Upper lobe of left lung (tissue), 6 donors: ENCODE results near the gene SRY. TPM values are rescaled to one million over a fixed set of nuclear protein-coding genes. Genes with fewer than 3 reads are reported as not detected.
"Not testable (repeated sequence)": the region's sequence is repeated elsewhere in the genome, so short reads cannot be mapped to it uniquely, and the experiment has no call there.

Experiments used
- ATAC-seq, 2 donors: fragments of 200-7000 bp; cut with Tn5 transposase; one replicate each; pipeline ENCODE4 v1.9.1; 2022; ENCODE audit warnings: mild to moderate bottlenecking in 2 of 2, moderate library complexity in 2 of 2; ENCODE audit not compliant: low FRiP score in 2 of 2
- DNase-seq, 2 donors: peaks; one replicate each; pipeline ENCODE4 v3.0.0-alpha.2; 2019 to 2020
- H3K27ac ChIP-seq, 4 donors: fragments of 200-600 bp; sonication (generic); one replicate each; pipeline ENCODE4 v1.5.1; 2016 to 2019
- H3K27me3 ChIP-seq, 4 donors: fragments of 200-600 bp; sonication (generic); one replicate each; pipeline ENCODE4 v1.5.1; 2017 to 2019
- H3K36me3 ChIP-seq, 4 donors: fragments of 200-600 bp; sonication (generic); one replicate each; pipeline ENCODE4 v1.5.1; 2016 to 2019
- H3K4me1 ChIP-seq, 4 donors: fragments of 200-600 bp; sonication (generic); one replicate each; pipeline ENCODE4 v1.5.1; 2018 to 2019
- H3K4me3 ChIP-seq, 4 donors: fragments of 200-600 bp; sonication (generic); one replicate each; pipeline ENCODE4 v1.5.1; 2017 to 2019; ENCODE audit warnings: mild to moderate bottlenecking in 2 of 4, moderate library complexity in 1 of 4
- H3K9me3 ChIP-seq, 4 donors: fragments of 200-600 bp; sonication (generic); one replicate each; pipeline ENCODE4 v1.5.1; 2018 to 2019
- CTCF ChIP-seq, 6 experiments: fragments of 450-650 bp in 4 of 6; fragments of 200-600 bp in 2 of 6; sonication (generic) in 2 of 6; IDR thresholded peaks; one replicate each; pipeline ENCODE4 v1.5.1; 2016 to 2019; ENCODE audit warnings: antibody characterized with exemption in 6 of 6
- EP300 ChIP-seq, 4 donors: sonication (generic); formaldehyde crosslinking; IDR thresholded peaks; one replicate each; pipeline ENCODE4 v1.5.1; 2017; ENCODE audit warnings: antibody characterized with exemption in 4 of 4, control low read depth in 2 of 4
- POLR2A ChIP-seq, 4 donors: fragments of 450-650 bp; IDR thresholded peaks; one replicate each; pipeline ENCODE4 v1.5.1; 2016 to 2017; ENCODE audit warnings: antibody characterized with exemption in 4 of 4, mild to moderate bottlenecking in 2 of 4
- POLR2AphosphoS5 ChIP-seq, 2 donors: sonication (generic); formaldehyde crosslinking; IDR thresholded peaks; one replicate each; pipeline ENCODE4 v1.5.1; 2017; ENCODE audit warnings: antibody characterized with exemption in 2 of 2
- WGBS, 2 donors: methylation state at CpG; one replicate each; pipeline ENCODE4 v1.1.5; 2017 to 2018; 5-methylcytosine and 5-hydroxymethylcytosine counted together
- total RNA-seq, 6 donors: library from RNA; depleted of rRNA in 4 of 6; stranded (reverse); fragments of >200 nt in 4 of 6; gene quantifications; one replicate each; pipeline versions ENCODE4 v1.1.0 to v1.2.1, GENCODE V29; 2016 to 2021
- donor health status: DM: no; HTN: no; CAD: no; lungs with moderate emphysema.
- donor health status: DM: no; HTN: yes; CAD: no; lungs with severe emphysema.

The SRY gene
- not detected for total RNA-seq

GRCh38 chrY:2787600-2787999 is at the start of gene SRY:
Gene SRY (minus strand): TSS chrY:2787682. CDS start chrY:2787603, 79 bp downstream.
- Histone ChIP-seq H3K27me3 (no peaks in the 10 kb centered on the region), H3K9me3 (no peaks in the 10 kb centered on the region), H3K4me1 (no peaks in the 10 kb centered on the region), H3K36me3 (no peaks in the 10 kb centered on the region), H3K4me3 (peak within 1 kb of the TSS in 2 of 4 donors; percentile 30 to 34), H3K27ac (no peak within 1 kb of the TSS)
- DNase-seq, result no peak
- no peak for TF ChIP-seq EP300 (IDR thresholded peaks at IDR 0.05)
- no peak for TF ChIP-seq CTCF (IDR thresholded peaks at IDR 0.05)
- no peak for TF ChIP-seq POLR2AphosphoS5 (IDR thresholded peaks at IDR 0.05)
- TF ChIP-seq POLR2A (IDR thresholded peaks at IDR 0.05), result no peak
- ATAC-seq, result no peak
- 10% methylated on average over 9 of the region's 9 CpGs; no CpG with 5 or more reads in 1 of the 2 donors for WGBS, 2 donors

- TF ChIP-seq POLR2A (IDR thresholded peaks at IDR 0.05), result no peak
- TF ChIP-seq POLR2AphosphoS5 (IDR thresholded peaks at IDR 0.05), result no peak
- TF ChIP-seq CTCF (IDR thresholded peaks at IDR 0.05), result no peak
- TF ChIP-seq EP300 (IDR thresholded peaks at IDR 0.05), result no peak
- no peak overlapping the region for H3K4me3 ChIP-seq
- H3K27me3 ChIP-seq, result no peaks in the 10 kb centered on the region
- no CpG with 5 or more reads among the region's 2 CpGs for WGBS, 2 donors
- no peak overlapping the region for H3K27ac ChIP-seq
- no peaks in the 10 kb centered on the region for H3K9me3 ChIP-seq
- no peaks in the 10 kb centered on the region for H3K36me3 ChIP-seq
- DNase-seq (no peak), ATAC-seq (no peak)
- peaks cover 0 to under 1% (median 0%) of the 10 kb centered on the region in 4 donors for H3K4me1 ChIP-seq
Observed at GRCh38 chrY:2837078-2837477, 49.6 kb upstream of the SRY start.

DNA sequence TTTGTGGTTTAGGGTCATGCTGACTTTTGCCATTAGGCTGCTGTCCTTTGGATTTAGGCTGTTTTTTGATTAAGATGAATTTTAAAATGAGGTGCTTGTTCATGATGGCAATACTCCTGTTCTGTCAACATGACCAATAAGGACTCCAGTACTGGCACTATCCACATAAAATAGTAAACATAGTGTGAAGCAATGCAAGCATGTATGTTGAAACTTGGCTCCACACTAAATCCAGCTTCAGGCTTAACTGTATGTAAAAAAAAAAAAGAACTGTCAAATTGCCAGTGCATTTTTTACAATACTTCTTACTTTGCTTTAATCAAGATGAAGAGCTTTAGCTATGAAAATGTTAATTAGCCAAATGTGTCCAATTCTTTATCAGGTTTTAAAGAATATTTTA is 47.7 kb upstream of the SRY start:
- H3K27me3 ChIP-seq, result no peaks in the 10 kb centered on the region
- H3K27ac ChIP-seq, result no peak overlapping the region
- no peak overlapping the region for H3K4me3 ChIP-seq
- DNase-seq, result no peak
- no peaks in the 10 kb centered on the region for H3K4me1 ChIP-seq
- H3K9me3 ChIP-seq, result no peaks in the 10 kb centered on the region
- ATAC-seq, result no peak
- TF ChIP-seq CTCF (IDR thresholded peaks at IDR 0.05) (no peak), POLR2A (IDR thresholded peaks at IDR 0.05) (no peak), POLR2AphosphoS5 (IDR thresholded peaks at IDR 0.05) (no peak), EP300 (IDR thresholded peaks at IDR 0.05) (no peak)
- no peaks in the 10 kb centered on the region for H3K36me3 ChIP-seq

- no peaks in the 10 kb centered on the region for H3K36me3 ChIP-seq
- H3K27me3 ChIP-seq, result no peaks in the 10 kb centered on the region
- no peak overlapping the region for H3K27ac ChIP-seq
- 62% methylated on average over 4 of the region's 5 CpGs; no CpG with 5 or more reads in 1 of the 2 donors for WGBS, 2 donors
- no peak for ATAC-seq
- H3K4me3 ChIP-seq, result no peak overlapping the region
- H3K4me1 ChIP-seq, result no peaks in the 10 kb centered on the region
- no peak for DNase-seq
- TF ChIP-seq EP300 (IDR thresholded peaks at IDR 0.05), result no peak
- TF ChIP-seq POLR2A (IDR thresholded peaks at IDR 0.05), result no peak
- TF ChIP-seq CTCF (IDR thresholded peaks at IDR 0.05), result no peak
- TF ChIP-seq POLR2AphosphoS5 (IDR thresholded peaks at IDR 0.05), result no peak
- no peaks in the 10 kb centered on the region for H3K9me3 ChIP-seq
Observed at GRCh38 chrY:2828497-2828896, 41.0 kb upstream of the SRY start.

GRCh38 chrY:2824471-2824870 is 37.0 kb upstream of the SRY start:
- H3K27ac ChIP-seq, result no peak overlapping the region
- H3K9me3 ChIP-seq, result no peaks in the 10 kb centered on the region
- DNase-seq (no peak), ATAC-seq (no peak)
- TF ChIP-seq EP300 (IDR thresholded peaks at IDR 0.05) (no peak), CTCF (IDR thresholded peaks at IDR 0.05) (no peak), POLR2A (IDR thresholded peaks at IDR 0.05) (no peak), POLR2AphosphoS5 (IDR thresholded peaks at IDR 0.05) (no peak)
- no peak overlapping the region for H3K4me3 ChIP-seq
- 41% methylated on average over 3 of the region's 3 CpGs; no CpG with 5 or more reads in 1 of the 2 donors for WGBS, 2 donors
- H3K36me3 ChIP-seq, result no peaks in the 10 kb centered on the region
- H3K4me1 ChIP-seq, result no peaks in the 10 kb centered on the region
- no peaks in the 10 kb centered on the region for H3K27me3 ChIP-seq

DNA sequence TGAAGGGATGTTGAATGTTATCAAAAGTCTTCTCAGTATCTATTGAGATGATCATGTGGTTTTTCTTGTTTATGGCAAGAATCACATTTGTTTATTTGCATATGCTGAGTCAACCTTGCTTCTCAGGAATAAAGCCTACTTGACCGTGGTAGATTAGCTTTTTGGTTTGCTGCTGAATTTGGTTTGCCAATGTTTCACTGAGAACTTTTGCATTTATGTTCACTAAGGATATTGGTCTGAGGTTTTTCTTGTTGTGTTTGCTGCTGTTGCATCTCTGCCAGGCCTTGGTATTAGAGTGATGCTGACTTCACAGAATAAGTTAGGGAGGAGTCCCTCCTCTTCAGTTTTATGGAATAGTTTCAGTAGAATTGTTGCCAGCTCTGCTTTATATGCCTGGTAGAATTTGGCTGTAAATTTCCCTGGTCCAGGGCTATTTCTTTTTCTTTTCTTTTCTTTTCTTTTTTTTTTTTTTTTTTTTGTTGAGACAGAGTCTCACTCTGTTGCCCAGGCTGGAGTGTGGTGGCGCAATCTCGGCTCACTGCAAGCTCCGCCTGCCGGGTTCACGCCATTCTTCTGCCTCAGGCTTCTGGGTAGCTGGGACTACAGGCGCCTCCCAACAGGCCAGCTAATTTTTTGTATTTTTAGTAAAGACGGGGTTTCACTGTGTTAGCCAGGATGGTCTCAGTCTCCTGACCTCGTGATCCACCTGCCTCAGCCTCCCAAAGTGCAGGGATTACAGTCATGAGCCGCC is 29.8 kb upstream of the SRY start:
- H3K27ac ChIP-seq, H3K36me3 ChIP-seq, H3K4me1 ChIP-seq, ATAC-seq, DNase-seq, H3K4me3 ChIP-seq, H3K9me3 ChIP-seq, H3K27me3 ChIP-seq: not testable (repeated sequence)
- WGBS, 2 donors, result 92% methylated on average over 1 of the region's 10 CpGs; no CpG with 5 or more reads in 1 of the 2 donors
